Liver (tissue), 9 donors: Measurements from ENCODE around the gene ANXA9. TPM values are rescaled to one million over a fixed set of nuclear protein-coding genes. Genes with fewer than 3 reads are reported as not detected.

Source experiments
- DNase-seq: peaks from one replicate; pipeline ENCODE4 v3.0.0-alpha.2; 2017; ENCODE audit warnings: low spot score
- H3K27ac ChIP-seq, 2 donors: one replicate each; pipeline ENCODE4 v1.7.0; 2013; ENCODE audit warnings: inconsistent platforms in 2 of 2, low read length in 2 of 2, control low read depth in 1 of 2, low read depth in 1 of 2, mild to moderate bottlenecking in 1 of 2
- H3K27me3 ChIP-seq, 4 donors: one replicate each; pipeline versions ENCODE4 v1.6.1 to v1.7.0; 2013; ENCODE audit warnings: low read length in 3 of 4, inconsistent platforms in 1 of 4, mild to moderate bottlenecking in 1 of 4, moderate library complexity in 1 of 4; ENCODE audit not compliant: control insufficient read depth in 4 of 4, insufficient read depth in 4 of 4
- H3K36me3 ChIP-seq, 4 donors: one replicate each; pipeline versions ENCODE4 v1.6.1 to v1.7.0; 2013; ENCODE audit warnings: low read length in 3 of 4, mild to moderate bottlenecking in 3 of 4, low read depth in 1 of 4, moderate library complexity in 1 of 4; ENCODE audit not compliant: control insufficient read depth in 4 of 4, insufficient read depth in 3 of 4
- H3K4me1 ChIP-seq, 4 donors: one replicate each; pipeline versions ENCODE4 v1.6.1 to v1.7.0; 2013; ENCODE audit warnings: low read length in 3 of 4, mild to moderate bottlenecking in 3 of 4, moderate library complexity in 1 of 4; ENCODE audit not compliant: control insufficient read depth in 4 of 4, insufficient read depth in 4 of 4
- H3K4me3 ChIP-seq, 3 donors: one replicate each; pipeline versions ENCODE4 v1.6.1 to v1.7.0; 2013; ENCODE audit warnings: low read length in 3 of 3, control low read depth in 1 of 3, low read depth in 1 of 3, mild to moderate bottlenecking in 1 of 3
- H3K9ac ChIP-seq, 2 donors: one replicate each; pipeline ENCODE4 v1.7.0; 2013; ENCODE audit warnings: low read length in 2 of 2, mild to moderate bottlenecking in 2 of 2, moderate library complexity in 2 of 2, control low read depth in 1 of 2, low read depth in 1 of 2
- H3K9me3 ChIP-seq, 4 donors: one replicate each; pipeline versions ENCODE4 v1.6.1 to v1.7.0; 2013; ENCODE audit warnings: low read length in 3 of 4; ENCODE audit not compliant: control insufficient read depth in 4 of 4
- EGR1 ChIP-seq, 2 donors: IDR thresholded peaks; 2 replicates each; pipeline ENCODE4 v1.6.1; 2016 to 2018; ENCODE audit warnings: antibody characterized with exemption in 2 of 2, low read depth in 2 of 2
- FOXA1 ChIP-seq: IDR thresholded peaks from 2 replicates; pipeline ENCODE4 v1.6.1; 2016; ENCODE audit warnings: antibody characterized with exemption
- FOXA2 ChIP-seq: IDR thresholded peaks from 2 replicates; pipeline ENCODE4 v1.6.1; 2016; ENCODE audit warnings: antibody characterized with exemption
- GABPA ChIP-seq, 2 donors: IDR thresholded peaks in 1 of 2; conservative IDR thresholded peaks in 1 of 2; 2 replicates each; pipeline ENCODE4 v1.6.1; 2016; ENCODE audit warnings: antibody characterized with exemption in 2 of 2, mild to moderate bottlenecking in 1 of 2, moderate library complexity in 1 of 2
- HNF4A ChIP-seq, 2 donors: conservative IDR thresholded peaks; 2 replicates each; pipeline ENCODE4 v1.6.1; 2016; ENCODE audit warnings: antibody characterized with exemption in 2 of 2, mild to moderate bottlenecking in 2 of 2
- HNF4G ChIP-seq: IDR thresholded peaks from 2 replicates; pipeline ENCODE4 v1.6.1; 2016; ENCODE audit warnings: antibody characterized with exemption
- JUND ChIP-seq, 2 donors: IDR thresholded peaks; 2 replicates each; pipeline ENCODE4 v1.6.1; 2016; ENCODE audit warnings: antibody characterized with exemption in 2 of 2
- NR2F2 ChIP-seq: IDR thresholded peaks from 2 replicates; pipeline ENCODE4 v1.6.1; 2016; ENCODE audit warnings: antibody characterized with exemption
- RAD21 ChIP-seq, 2 donors: IDR thresholded peaks; 2 replicates each; pipeline ENCODE4 v1.6.1; 2016; ENCODE audit warnings: antibody characterized with exemption in 2 of 2, mild to moderate bottlenecking in 2 of 2
- REST ChIP-seq: IDR thresholded peaks from 2 replicates; pipeline ENCODE4 v1.6.1; 2016; ENCODE audit warnings: antibody characterized with exemption, mild to moderate bottlenecking
- RXRA ChIP-seq, 2 donors: IDR thresholded peaks; 2 replicates each; pipeline ENCODE4 v1.6.1; 2017 to 2018; ENCODE audit warnings: antibody characterized with exemption in 2 of 2, mild to moderate bottlenecking in 1 of 2
- SP1 ChIP-seq: IDR thresholded peaks from 2 replicates; pipeline ENCODE4 v1.6.1; 2018; ENCODE audit warnings: antibody characterized with exemption, mild to moderate bottlenecking
- TAF1 ChIP-seq: conservative IDR thresholded peaks from 2 replicates; pipeline ENCODE4 v1.6.1; 2016; ENCODE audit warnings: antibody characterized with exemption, mild to moderate bottlenecking
- YY1 ChIP-seq: IDR thresholded peaks from 2 replicates; pipeline ENCODE4 v1.6.1; 2016; ENCODE audit warnings: antibody characterized with exemption, mild to moderate bottlenecking
- ZBTB33 ChIP-seq: IDR thresholded peaks from 2 replicates; pipeline ENCODE4 v1.6.1; 2016; ENCODE audit warnings: antibody characterized with exemption
- WGBS: extraction: QIAGEN DNeasy Blood & Tissue Kit; methylation state at CpG from one replicate; pipeline ENCODE4 v1.1.7; 2013; 5-methylcytosine and 5-hydroxymethylcytosine counted together
- polyA plus RNA-seq, 2 donors: library from polyadenylated mRNA; stranded (reverse) in 1 of 2; unstranded in 1 of 2; fragments of 200-250 nt in 1 of 2; fragments of >200 nt in 1 of 2; fragmentation: Nextera tagmentation in 1 of 2; extraction: Ambion mirVana in 1 of 2; gene quantifications; one replicate each; pipeline versions ENCODE4 v1.2.1 to v1.2.3, GENCODE V29; 2013 to 2015
- total RNA-seq, 2 donors: library from RNA; depleted of rRNA; stranded (reverse); fragments of >200 nt; gene quantifications; one replicate each; pipeline ENCODE4 v1.2.3, GENCODE V29; 2014
- TF ChIP-seq, protein P1 (sequence below): fragments of 150-350 bp; IDR thresholded peaks from 2 replicates; pipeline ENCODE4 v1.5.1; 2017; ENCODE audit warnings: improper control_type of control experiment, low read depth, low read length; ENCODE audit not compliant: missing input control
- TF ChIP-seq, protein P2 (sequence below): IDR thresholded peaks from 2 replicates; pipeline ENCODE4 v1.6.1; 2016; ENCODE audit warnings: antibody characterized with exemption
- TF ChIP-seq, protein P3 (sequence below): IDR thresholded peaks from 2 replicates; pipeline ENCODE4 v1.6.1; 2016; ENCODE audit warnings: antibody characterized with exemption
- donor health status: healthy.
- donor health status: healthy.
- donor health status: healthy.
- donor health status: healthy.
- donor health status: healthy.

ANXA9 gene
- total and polyA plus RNA-seq, 4 donors, result 7.5 to 24.0 (median 17.0) TPM

GRCh38 chr1:150972417-150972940 is 9.6 kb upstream of the ANXA9 start:
- DNase-seq, result no peak
- Histone ChIP-seq H3K36me3 (peaks cover 9 to 16% (median 13%) of the 10 kb centered on the region in 4 donors), H3K27ac (peak overlapping the region; percentile 89 to 90), H3K4me3 (peak overlapping the region; percentile 86 to 94 (median 90)), H3K4me1 (peaks cover 8 to 69% (median 55%) of the 10 kb centered on the region in 4 donors), H3K27me3 (no peaks in the 10 kb centered on the region), H3K9ac (peak overlapping the region; percentile 93 to 98), H3K9me3 (no peaks in the 10 kb centered on the region)
- 22% methylated on average over 4 of the region's 4 CpGs for WGBS
- TF ChIP-seq, protein P1, sequence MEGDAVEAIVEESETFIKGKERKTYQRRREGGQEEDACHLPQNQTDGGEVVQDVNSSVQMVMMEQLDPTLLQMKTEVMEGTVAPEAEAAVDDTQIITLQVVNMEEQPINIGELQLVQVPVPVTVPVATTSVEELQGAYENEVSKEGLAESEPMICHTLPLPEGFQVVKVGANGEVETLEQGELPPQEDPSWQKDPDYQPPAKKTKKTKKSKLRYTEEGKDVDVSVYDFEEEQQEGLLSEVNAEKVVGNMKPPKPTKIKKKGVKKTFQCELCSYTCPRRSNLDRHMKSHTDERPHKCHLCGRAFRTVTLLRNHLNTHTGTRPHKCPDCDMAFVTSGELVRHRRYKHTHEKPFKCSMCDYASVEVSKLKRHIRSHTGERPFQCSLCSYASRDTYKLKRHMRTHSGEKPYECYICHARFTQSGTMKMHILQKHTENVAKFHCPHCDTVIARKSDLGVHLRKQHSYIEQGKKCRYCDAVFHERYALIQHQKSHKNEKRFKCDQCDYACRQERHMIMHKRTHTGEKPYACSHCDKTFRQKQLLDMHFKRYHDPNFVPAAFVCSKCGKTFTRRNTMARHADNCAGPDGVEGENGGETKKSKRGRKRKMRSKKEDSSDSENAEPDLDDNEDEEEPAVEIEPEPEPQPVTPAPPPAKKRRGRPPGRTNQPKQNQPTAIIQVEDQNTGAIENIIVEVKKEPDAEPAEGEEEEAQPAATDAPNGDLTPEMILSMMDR, result no peak
- TF ChIP-seq ZBTB33 (no peak), RXRA (IDR thresholded peaks at IDR 0.05) (peak in 1 of 2 donors; percentile 6), REST (peak; percentile 59), RAD21 (IDR thresholded peaks at IDR 0.05) (no peak), FOXA2 (no peak), HNF4A (conservative IDR thresholded peaks at IDR 0.05) (peak in 1 of 2 donors; percentile 26), YY1 (no peak), NR2F2 (no peak), SP1 (no peak), HNF4G (no peak), GABPA (IDR thresholded peaks at IDR 0.05 in 1 of 2, conservative IDR thresholded peaks at IDR 0.05 in 1 of 2) (no peak), TAF1 (no peak), FOXA1 (no peak), JUND (IDR thresholded peaks at IDR 0.05) (no peak), EGR1 (IDR thresholded peaks at IDR 0.05; ENCODE audit: low read depth in 2 of 2) (no peak)
- TF ChIP-seq, protein P2, sequence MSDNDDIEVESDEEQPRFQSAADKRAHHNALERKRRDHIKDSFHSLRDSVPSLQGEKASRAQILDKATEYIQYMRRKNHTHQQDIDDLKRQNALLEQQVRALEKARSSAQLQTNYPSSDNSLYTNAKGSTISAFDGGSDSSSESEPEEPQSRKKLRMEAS, result no peak
- TF ChIP-seq, protein P3, sequence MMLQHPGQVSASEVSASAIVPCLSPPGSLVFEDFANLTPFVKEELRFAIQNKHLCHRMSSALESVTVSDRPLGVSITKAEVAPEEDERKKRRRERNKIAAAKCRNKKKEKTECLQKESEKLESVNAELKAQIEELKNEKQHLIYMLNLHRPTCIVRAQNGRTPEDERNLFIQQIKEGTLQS, result no peak
